ENCODE measurements around the gene RFFL.

GRCh38 chr17:34988644-34989043, 74.9 kb downstream of the RFFL start:
- TF ChIP-seq CTCF (IDR thresholded peaks at IDR 0.05), result no peak
- no peak for TF ChIP-seq EZH2 (IDR thresholded peaks at IDR 0.05; ENCODE audit: borderline replicate concordance, insufficient read depth, low read depth, low read length, poor library complexity, severe bottlenecking)

Measured in B cell (primary cell).